ENCODE results near the gene CDT1.

- TF ChIP-seq CTCF (conservative IDR thresholded peaks at IDR 0.05 in 1 of 2, IDR thresholded peaks at IDR 0.05 in 1 of 2; ENCODE audit: low read depth in 1 of 2, low read length in 2 of 2): no peak
- no peak for TF ChIP-seq EZH2 (IDR thresholded peaks at IDR 0.05; ENCODE audit: low read length, missing control alignments)
Measured at GRCh38 chr16:88840600-88841215, 37.1 kb downstream of the CDT1 start.
